Testis (tissue), 2 donors: ENCODE results near the gene FMC1.

Experiments used
- CTCF ChIP-seq, 3 experiments: fragments of 450-650 bp in 2 of 3; fragments of 200-600 bp in 1 of 3; sonication (generic) in 1 of 3; IDR thresholded peaks; one replicate each; pipeline ENCODE4 v1.5.1; 2016 to 2019; ENCODE audit warnings: antibody characterized with exemption in 3 of 3, mild to moderate bottlenecking in 2 of 3, moderate library complexity in 1 of 3
- POLR2A ChIP-seq: fragments of 450-650 bp; IDR thresholded peaks from one replicate; pipeline ENCODE4 v1.6.1; 2017; ENCODE audit warnings: antibody characterized with exemption, mild to moderate bottlenecking, moderate library complexity

DNA sequence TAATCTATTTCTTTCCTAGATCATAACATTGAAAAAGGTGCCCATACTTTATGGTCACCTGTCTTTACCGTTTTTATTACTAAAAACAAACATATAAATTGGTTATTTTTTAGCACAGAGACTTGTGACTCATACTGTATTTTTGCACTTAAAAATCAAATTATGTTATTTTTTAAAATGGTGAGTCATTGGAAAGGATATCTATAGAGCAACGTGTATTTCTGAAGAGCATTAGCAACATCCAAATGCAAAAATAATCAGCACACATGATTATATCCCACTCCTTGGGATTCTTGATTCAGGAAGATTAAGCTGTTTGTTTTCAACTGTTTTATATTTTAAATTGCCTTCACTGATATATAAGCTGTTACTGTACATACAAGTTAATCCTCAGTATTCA lies 40.7 kb upstream of the FMC1 start:
- no peak for TF ChIP-seq CTCF (IDR thresholded peaks at IDR 0.05)
- no peak for TF ChIP-seq POLR2A
